Activated naive CD4-positive, alpha-beta T cell treated with anti-CD3 and anti-CD28 coated beads, Interleukin-2, amount 10 ng/mL, durations not matched to agents 7 days and 5 days (primary cell): ENCODE measurements around the gene C1orf167.
A peak's percentile ranks its signal among the peaks of the same experiment; 100 is the strongest.

Experiments
- CTCF ChIA-PET: fragments of 350-600 bp; sonication (Branson Sonifier 250); formaldehyde crosslinking; loops from one replicate; lab custom pipeline; 2021; ENCODE audit warnings: antibody characterized with exemption; lab: Charles Lee
- DNase-seq: peaks from one replicate; pipeline ENCODE4 v3.0.0-alpha.2; 2020
- H3K27ac Mint-ChIP-seq: one replicate; pipeline ENCODE4 v1.8.0; 2021; ENCODE audit warnings: mild to moderate bottlenecking, moderate library complexity, mixed read lengths
- H3K27me3 Mint-ChIP-seq: one replicate; pipeline ENCODE4 v1.8.0; 2021; ENCODE audit warnings: mild to moderate bottlenecking, mixed read lengths
- H3K36me3 Mint-ChIP-seq: one replicate; pipeline ENCODE4 v1.8.0; 2021; ENCODE audit warnings: mixed read lengths
- H3K4me1 Mint-ChIP-seq: one replicate; pipeline ENCODE4 v1.8.0; 2021; ENCODE audit warnings: mixed read lengths
- H3K4me3 Mint-ChIP-seq: one replicate; pipeline ENCODE4 v1.8.0; 2021; ENCODE audit warnings: mild to moderate bottlenecking, moderate library complexity, mixed read lengths
- H3K9me3 Mint-ChIP-seq: one replicate; pipeline ENCODE4 v1.8.0; 2021; ENCODE audit warnings: mixed read lengths

The C1orf167 gene

GRCh38 chr1:11823366-11824137 lies 61.6 kb downstream of the C1orf167 start:
- no peaks in the 10 kb centered on the region for H3K27me3 Mint-ChIP-seq
- no peaks in the 10 kb centered on the region for H3K4me1 Mint-ChIP-seq
- peaks cover 21% of the 10 kb centered on the region for H3K36me3 Mint-ChIP-seq
- H3K4me3 Mint-ChIP-seq, result no peak overlapping the region
- DNase-seq, result no peak
- CTCF ChIA-PET, result interaction anchor here (0.6 to 1.1 kb wide), 3 partner anchors 84 to 1422 kb away, joined by 3 read pairs; no protein-coding TSS in a partner anchor
- H3K27ac Mint-ChIP-seq, result no peak overlapping the region
- H3K9me3 Mint-ChIP-seq, result no peaks in the 10 kb centered on the region

DNA sequence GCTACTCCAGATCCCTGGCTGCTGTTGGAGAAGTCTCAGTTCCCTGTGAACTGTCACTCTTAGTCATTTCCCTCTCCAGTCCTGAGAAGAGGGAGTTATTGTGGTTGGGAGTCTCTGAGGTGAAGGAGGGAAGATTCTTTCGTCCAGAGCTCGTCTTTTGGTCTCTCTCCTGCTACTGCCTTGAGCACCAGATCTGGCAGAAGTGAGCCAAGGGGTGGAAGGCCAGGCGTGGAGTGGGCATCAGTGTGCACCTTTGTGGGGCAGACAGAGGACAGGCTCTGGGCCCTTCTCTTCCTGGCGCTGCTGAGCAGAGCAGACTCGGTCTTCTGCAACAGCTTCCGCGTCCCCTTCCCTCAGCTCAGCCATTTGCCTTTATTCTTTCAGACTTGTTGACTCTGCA lies 63.1 kb downstream of the C1orf167 start:
- CTCF ChIA-PET, result interaction anchor here (1.2 kb wide), 1 partner anchor 13 kb away, joined by 3 read pairs; no protein-coding TSS in a partner anchor
- Mint-ChIP-seq H3K4me3 (no peak overlapping the region), H3K27me3 (no peaks in the 10 kb centered on the region), H3K9me3 (no peaks in the 10 kb centered on the region), H3K27ac (no peak overlapping the region), H3K36me3 (peaks cover 22% of the 10 kb centered on the region), H3K4me1 (no peaks in the 10 kb centered on the region)
- DNase-seq, result no peak

GRCh38 chr1:11826946-11827345 lies 65.0 kb downstream of the C1orf167 start:
- H3K4me3 Mint-ChIP-seq, result no peak overlapping the region
- H3K36me3 Mint-ChIP-seq, result peaks cover 22% of the 10 kb centered on the region
- no peak for DNase-seq
- H3K27ac Mint-ChIP-seq, result no peak overlapping the region
- H3K27me3 Mint-ChIP-seq, result no peaks in the 10 kb centered on the region
- no peaks in the 10 kb centered on the region for H3K9me3 Mint-ChIP-seq
- H3K4me1 Mint-ChIP-seq, result no peaks in the 10 kb centered on the region
- CTCF ChIA-PET, result no interaction called here

DNA sequence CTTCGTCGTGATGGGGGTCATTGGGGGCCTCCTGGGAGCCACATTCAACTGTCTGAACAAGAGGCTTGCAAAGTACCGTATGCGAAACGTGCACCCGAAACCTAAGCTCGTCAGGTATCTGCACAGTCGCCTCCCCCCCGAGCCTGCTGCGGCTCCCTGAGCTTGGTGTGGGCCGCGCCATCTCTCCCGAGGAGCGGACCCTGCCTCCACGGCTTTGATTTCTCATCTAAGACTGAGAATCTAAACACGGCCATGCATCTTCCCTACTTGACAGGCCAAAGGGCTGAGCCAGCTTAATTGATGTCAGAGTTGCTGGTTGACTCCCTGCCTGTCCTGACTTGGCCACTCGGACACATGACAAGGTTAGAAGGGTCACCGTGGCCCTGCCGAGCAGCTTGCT lies 66.5 kb downstream of the C1orf167 start:
- no peaks in the 10 kb centered on the region for H3K9me3 Mint-ChIP-seq
- H3K36me3 Mint-ChIP-seq, result peaks cover 20% of the 10 kb centered on the region
- no peak for DNase-seq
- H3K4me1 Mint-ChIP-seq, result no peaks in the 10 kb centered on the region
- H3K27me3 Mint-ChIP-seq, result no peaks in the 10 kb centered on the region
- H3K27ac Mint-ChIP-seq, result no peak overlapping the region
- CTCF ChIA-PET, result interaction anchor here (1.0 to 1.9 kb wide), 2 partner anchors 9 to 10 kb away, joined by 3 to 4 read pairs; no protein-coding TSS in a partner anchor
- no peak overlapping the region for H3K4me3 Mint-ChIP-seq

GRCh38 chr1:11831945-11832725 lies 70.1 kb downstream of the C1orf167 start:
- peaks cover 27% of the 10 kb centered on the region for H3K36me3 Mint-ChIP-seq
- H3K27me3 Mint-ChIP-seq, result no peaks in the 10 kb centered on the region
- no peaks in the 10 kb centered on the region for H3K9me3 Mint-ChIP-seq
- DNase-seq, result no peak
- CTCF ChIA-PET, result interaction anchor here (1.0 to 1.1 kb wide), 2 partner anchors 60 to 62 kb away, joined by 3 read pairs; no protein-coding TSS in a partner anchor
- no peaks in the 10 kb centered on the region for H3K4me1 Mint-ChIP-seq
- no peak overlapping the region for H3K4me3 Mint-ChIP-seq
- no peak overlapping the region for H3K27ac Mint-ChIP-seq

- CTCF ChIA-PET, result no interaction called here
- Mint-ChIP-seq H3K4me3 (no peak overlapping the region), H3K27ac (no peak overlapping the region), H3K4me1 (no peaks in the 10 kb centered on the region), H3K36me3 (peaks cover 27% of the 10 kb centered on the region), H3K27me3 (no peaks in the 10 kb centered on the region), H3K9me3 (no peaks in the 10 kb centered on the region)
- no peak for DNase-seq
Measured at GRCh38 chr1:11833497-11833896, 71.5 kb downstream of the C1orf167 start.

- CTCF ChIA-PET, result no interaction called here
- no peak overlapping the region for H3K27ac Mint-ChIP-seq
- H3K36me3 Mint-ChIP-seq, result peaks cover 28% of the 10 kb centered on the region
Measured at GRCh38 chr1:11833900-11834299, 71.9 kb downstream of the C1orf167 start.

DNA sequence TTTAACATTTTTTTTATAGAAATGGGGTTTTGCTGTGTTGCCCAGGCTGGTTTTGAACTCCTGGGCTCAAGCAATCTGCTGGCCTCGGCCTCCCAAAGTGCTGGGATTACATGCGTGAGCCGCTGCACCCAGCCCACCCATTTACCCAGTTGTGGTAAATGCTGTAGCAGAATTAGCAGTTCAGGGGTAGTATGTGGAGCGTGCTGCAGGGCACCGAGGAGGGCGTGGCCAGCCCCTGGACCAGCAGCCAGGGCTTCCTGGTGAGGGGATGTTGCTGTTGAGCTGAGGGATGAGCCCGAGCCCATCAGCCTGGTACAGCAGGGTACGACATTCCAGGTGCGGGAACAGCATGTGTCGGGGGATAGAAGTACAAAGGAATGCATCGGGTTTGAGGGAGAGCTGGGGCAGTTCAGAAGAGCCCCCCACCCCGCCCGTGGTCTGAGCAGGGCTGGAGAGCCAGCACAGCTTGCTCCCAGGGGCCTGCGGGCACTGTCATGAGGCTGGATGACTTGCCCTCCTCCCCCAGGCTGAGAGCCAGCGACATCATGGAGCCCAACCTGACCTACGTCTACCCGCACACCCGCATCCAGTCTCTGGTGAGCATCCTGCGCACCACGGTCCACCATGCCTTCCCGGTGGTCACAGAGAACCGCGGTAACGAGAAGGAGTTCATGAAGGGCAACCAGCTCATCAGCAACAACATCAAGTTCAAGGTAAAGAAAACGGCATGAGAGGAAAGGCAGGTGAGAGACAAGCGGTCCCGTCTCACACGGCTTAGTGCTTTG lies 73.6 kb downstream of the C1orf167 start:
- H3K4me1 Mint-ChIP-seq, result peaks cover 3% of the 10 kb centered on the region
- CTCF ChIA-PET, result interaction anchor here (0.6 to 5.0 kb wide), 3 partner anchors 49 to 63 kb away, joined by 3 to 36 read pairs (median 3); no protein-coding TSS in a partner anchor
- H3K36me3 Mint-ChIP-seq, result peaks cover 20% of the 10 kb centered on the region
- DNase-seq, result no peak
- no peaks in the 10 kb centered on the region for H3K27me3 Mint-ChIP-seq
- H3K27ac Mint-ChIP-seq, result no peak overlapping the region
- no peak overlapping the region for H3K4me3 Mint-ChIP-seq
- no peaks in the 10 kb centered on the region for H3K9me3 Mint-ChIP-seq

More at GRCh38 chr1:11833900-11834299, 71.9 kb downstream of the C1orf167 start:
- H3K4me3 Mint-ChIP-seq, result no peak overlapping the region
- H3K27me3 Mint-ChIP-seq, result no peaks in the 10 kb centered on the region
- no peak for DNase-seq
- H3K4me1 Mint-ChIP-seq, result peaks cover 3% of the 10 kb centered on the region
- H3K9me3 Mint-ChIP-seq, result no peaks in the 10 kb centered on the region

DNA sequence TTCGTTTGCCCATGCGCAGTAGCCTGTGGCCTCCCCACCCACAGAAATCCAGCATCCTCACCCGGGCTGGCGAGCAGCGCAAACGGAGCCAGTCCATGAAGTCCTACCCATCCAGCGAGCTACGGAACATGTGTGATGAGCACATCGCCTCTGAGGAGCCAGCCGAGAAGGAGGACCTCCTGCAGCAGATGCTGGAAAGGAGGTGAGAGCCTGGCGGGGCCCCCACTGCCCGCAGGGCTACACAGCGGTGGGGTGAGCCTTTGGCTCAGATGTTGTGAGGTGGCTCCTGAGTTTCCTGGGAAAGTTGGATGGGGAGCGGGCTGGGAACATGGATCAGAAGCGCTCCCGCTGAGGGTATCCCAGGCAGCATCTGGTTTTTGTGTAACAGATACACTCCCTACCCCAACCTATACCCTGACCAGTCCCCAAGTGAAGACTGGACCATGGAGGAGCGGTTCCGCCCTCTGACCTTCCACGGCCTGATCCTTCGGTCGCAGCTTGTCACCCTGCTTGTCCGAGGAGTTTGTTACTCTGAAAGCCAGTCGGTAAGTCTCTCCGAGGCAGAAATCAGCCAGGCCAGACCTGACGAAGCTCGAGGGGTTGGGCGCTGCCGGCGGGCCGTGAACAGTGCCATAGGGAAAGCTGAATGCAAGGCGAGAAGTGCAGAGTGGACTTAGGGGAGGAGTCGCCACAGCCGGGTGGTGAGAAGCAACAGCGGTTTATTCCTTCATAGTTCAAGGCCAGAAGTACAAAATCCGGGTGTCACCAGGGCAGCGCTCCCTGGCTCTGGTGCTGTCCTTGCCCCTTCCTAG lies 75.2 kb downstream of the C1orf167 start:
- Mint-ChIP-seq H3K4me3 (no peak overlapping the region), H3K36me3 (peaks cover 25% of the 10 kb centered on the region), H3K4me1 (peaks cover 3% of the 10 kb centered on the region), H3K9me3 (no peaks in the 10 kb centered on the region), H3K27ac (no peak overlapping the region), H3K27me3 (no peaks in the 10 kb centered on the region)
- CTCF ChIA-PET, result interaction anchor here (0.6 to 5.0 kb wide), 9 partner anchors 8 to 283 kb away, joined by 3 to 36 read pairs (median 3); partner anchors contain the start of gene NPPA
- DNase-seq, result no peak

GRCh38 chr1:11837767-11838348 lies 75.9 kb downstream of the C1orf167 start:
- DNase-seq, result no peak
- Mint-ChIP-seq H3K4me3 (no peak overlapping the region), H3K27me3 (no peaks in the 10 kb centered on the region), H3K36me3 (peaks cover 27% of the 10 kb centered on the region), H3K4me1 (peaks cover 3% of the 10 kb centered on the region), H3K9me3 (no peaks in the 10 kb centered on the region), H3K27ac (no peak overlapping the region)
- CTCF ChIA-PET, result interaction anchor here (0.6 to 5.0 kb wide), 12 partner anchors 9 to 193 kb away, joined by 3 to 36 read pairs (median 4); partner anchors contain the start of gene NPPA

DNA sequence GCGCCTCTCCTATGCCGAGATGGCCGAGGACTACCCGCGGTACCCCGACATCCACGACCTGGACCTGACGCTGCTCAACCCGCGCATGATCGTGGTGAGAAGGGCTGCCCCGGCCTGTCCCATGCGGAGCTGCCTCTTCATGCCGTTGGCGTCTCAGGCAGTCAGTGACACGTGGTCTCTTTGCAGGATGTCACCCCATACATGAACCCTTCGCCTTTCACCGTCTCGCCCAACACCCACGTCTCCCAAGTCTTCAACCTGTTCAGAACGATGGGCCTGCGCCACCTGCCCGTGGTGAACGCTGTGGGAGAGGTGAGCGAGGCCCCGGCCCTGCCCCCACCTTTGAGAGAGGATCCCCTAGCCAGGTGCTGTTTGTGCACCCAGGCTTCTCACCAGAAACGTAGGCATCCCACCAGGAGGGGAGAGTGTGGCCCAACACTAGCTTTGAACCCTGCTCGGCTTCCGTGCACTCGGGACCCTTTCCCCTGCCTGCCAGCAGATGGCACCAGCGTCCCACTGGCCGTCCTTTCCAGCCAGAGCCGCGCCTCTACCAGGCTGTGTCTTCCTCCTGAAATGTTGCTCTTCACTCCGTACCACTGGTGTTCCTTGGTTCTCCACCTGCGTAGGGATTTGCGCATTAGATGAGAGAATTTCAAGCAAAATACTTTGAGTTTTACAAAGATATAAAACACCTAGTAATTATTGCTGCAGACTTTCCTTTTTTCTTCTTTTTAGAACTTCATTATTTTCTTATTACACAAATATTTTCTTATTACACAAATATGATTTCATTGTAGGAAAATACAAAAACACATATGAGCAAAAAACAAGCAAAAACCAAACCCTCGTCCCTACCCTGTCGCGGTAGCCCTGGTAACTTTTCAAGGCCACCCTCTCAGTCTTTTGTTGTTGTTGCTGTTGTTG lies 76.6 kb downstream of the C1orf167 start:
- Mint-ChIP-seq H3K27me3 (no peaks in the 10 kb centered on the region), H3K27ac (no peak overlapping the region), H3K4me1 (peaks cover 3% of the 10 kb centered on the region), H3K4me3 (no peak overlapping the region), H3K9me3 (no peaks in the 10 kb centered on the region), H3K36me3 (peaks cover 28% of the 10 kb centered on the region)
- DNase-seq, result peak; percentile 82
- CTCF ChIA-PET, result interaction anchor here (0.6 to 5.0 kb wide), 11 partner anchors 9 to 192 kb away, joined by 3 to 36 read pairs (median 4); partner anchors contain the start of gene NPPA
